Sigmoid colon (tissue), 3 donors: ENCODE results near the gene CHCHD1.

Experiments used
- POLR2A ChIP-seq, 2 donors: fragments of 450-650 bp; IDR thresholded peaks; one replicate each; pipeline ENCODE4 v1.6.1; 2016; ENCODE audit warnings: antibody characterized with exemption in 2 of 2, mild to moderate bottlenecking in 2 of 2, moderate library complexity in 2 of 2
- TF ChIP-seq, protein P1 (sequence below), 4 experiments: fragments of 450-650 bp in 3 of 4; fragments of 200-600 bp in 1 of 4; IDR thresholded peaks; one replicate each; pipeline ENCODE4 v1.5.1; 2016 to 2019; ENCODE audit warnings: antibody characterized with exemption in 4 of 4, mild to moderate bottlenecking in 3 of 4, moderate library complexity in 2 of 4

DNA sequence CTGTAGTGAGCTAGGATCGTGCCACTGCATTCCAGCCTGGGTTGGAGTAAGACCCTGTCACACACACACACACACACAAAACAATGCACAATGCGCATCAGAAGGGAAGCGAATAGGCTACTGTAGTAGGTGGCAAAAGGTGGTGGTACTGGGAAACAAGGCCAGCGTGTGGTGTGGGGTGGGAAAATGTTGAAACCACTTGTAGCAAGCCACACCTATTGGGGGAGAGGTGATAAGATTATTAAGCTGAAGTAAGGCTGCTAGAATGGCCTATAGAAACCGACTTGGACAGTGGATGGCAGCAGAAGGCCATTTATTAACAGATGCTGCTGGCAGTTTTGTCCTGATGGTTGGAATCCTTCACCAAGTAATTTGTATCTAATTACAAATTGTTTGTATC lies 7.2 kb upstream of the CHCHD1 start:
- TF ChIP-seq, protein P1, sequence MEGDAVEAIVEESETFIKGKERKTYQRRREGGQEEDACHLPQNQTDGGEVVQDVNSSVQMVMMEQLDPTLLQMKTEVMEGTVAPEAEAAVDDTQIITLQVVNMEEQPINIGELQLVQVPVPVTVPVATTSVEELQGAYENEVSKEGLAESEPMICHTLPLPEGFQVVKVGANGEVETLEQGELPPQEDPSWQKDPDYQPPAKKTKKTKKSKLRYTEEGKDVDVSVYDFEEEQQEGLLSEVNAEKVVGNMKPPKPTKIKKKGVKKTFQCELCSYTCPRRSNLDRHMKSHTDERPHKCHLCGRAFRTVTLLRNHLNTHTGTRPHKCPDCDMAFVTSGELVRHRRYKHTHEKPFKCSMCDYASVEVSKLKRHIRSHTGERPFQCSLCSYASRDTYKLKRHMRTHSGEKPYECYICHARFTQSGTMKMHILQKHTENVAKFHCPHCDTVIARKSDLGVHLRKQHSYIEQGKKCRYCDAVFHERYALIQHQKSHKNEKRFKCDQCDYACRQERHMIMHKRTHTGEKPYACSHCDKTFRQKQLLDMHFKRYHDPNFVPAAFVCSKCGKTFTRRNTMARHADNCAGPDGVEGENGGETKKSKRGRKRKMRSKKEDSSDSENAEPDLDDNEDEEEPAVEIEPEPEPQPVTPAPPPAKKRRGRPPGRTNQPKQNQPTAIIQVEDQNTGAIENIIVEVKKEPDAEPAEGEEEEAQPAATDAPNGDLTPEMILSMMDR (IDR thresholded peaks at IDR 0.05) = no peak
- no peak for TF ChIP-seq POLR2A (IDR thresholded peaks at IDR 0.05)
